Measurements from ENCODE around the gene PDIA5.

The PDIA5 gene

GRCh38 chr3:123042413-123042812 is 24.4 kb upstream of the PDIA5 start:
- no peak for DNase-seq (ENCODE audit: low read depth)

GRCh38 chr3:123044981-123045763 is 21.7 kb upstream of the PDIA5 start:
- DNase-seq (ENCODE audit: low read depth), result peak; percentile 14

- DNase-seq (ENCODE audit: low read depth), result peak; percentile 46
Observed at GRCh38 chr3:123046262-123047061, 20.4 kb upstream of the PDIA5 start.

- no peak for DNase-seq (ENCODE audit: low read depth)
Observed at GRCh38 chr3:123047062-123047319, 19.8 kb upstream of the PDIA5 start.

- DNase-seq (ENCODE audit: low read depth), result no peak
Observed at GRCh38 chr3:123048480-123049237, 18.2 kb upstream of the PDIA5 start.

- no peak for DNase-seq (ENCODE audit: low read depth)
Observed at GRCh38 chr3:123050666-123051065, 16.2 kb upstream of the PDIA5 start.

GRCh38 chr3:123053107-123053506 is 13.7 kb upstream of the PDIA5 start:
- DNase-seq (ENCODE audit: low read depth), result no peak

GRCh38 chr3:123054109-123054778 is 12.6 kb upstream of the PDIA5 start:
- no peak for DNase-seq (ENCODE audit: low read depth)

- no peak for DNase-seq (ENCODE audit: low read depth)
Observed at GRCh38 chr3:123054931-123055330, 11.9 kb upstream of the PDIA5 start.

- DNase-seq (ENCODE audit: low read depth), result no peak
Observed at GRCh38 chr3:123055352-123055751, 11.5 kb upstream of the PDIA5 start.

- DNase-seq (ENCODE audit: low read depth), result no peak
Observed at GRCh38 chr3:123058505-123058904, 8.3 kb upstream of the PDIA5 start.

GRCh38 chr3:123060054-123060453 is 6.8 kb upstream of the PDIA5 start:
- no peak for DNase-seq (ENCODE audit: low read depth)

GRCh38 chr3:123061856-123062255 is 5.0 kb upstream of the PDIA5 start:
- no peak for DNase-seq (ENCODE audit: low read depth)

- DNase-seq (ENCODE audit: low read depth), result no peak
Observed at GRCh38 chr3:123063034-123063433, 3.8 kb upstream of the PDIA5 start.

- no peak for DNase-seq (ENCODE audit: low read depth)
Observed at GRCh38 chr3:123064506-123064905, 2.3 kb upstream of the PDIA5 start.

GRCh38 chr3:123064914-123065313 is 1.9 kb upstream of the PDIA5 start:
- DNase-seq (ENCODE audit: low read depth), result no peak

- no peak for DNase-seq (ENCODE audit: low read depth)
Observed at GRCh38 chr3:123066599-123066895, 278 bp upstream of the PDIA5 start.

- peak; percentile 47 for DNase-seq (ENCODE audit: low read depth)
Observed at GRCh38 chr3:123067689-123068600, 1.1 kb downstream of the PDIA5 start.

- no peak for DNase-seq (ENCODE audit: low read depth)
Observed at GRCh38 chr3:123068601-123069381, 2.0 kb downstream of the PDIA5 start.

- no peak for DNase-seq (ENCODE audit: low read depth)
Observed at GRCh38 chr3:123070510-123070909, 3.7 kb downstream of the PDIA5 start.

GRCh38 chr3:123071146-123071545 is 4.3 kb downstream of the PDIA5 start:
- DNase-seq (ENCODE audit: low read depth), result no peak

All from EH (cell line).